NCI-H187 (cell line): Measurements from ENCODE around the gene EPHA10.

Source experiments
- DNase-seq, 2 experiments: peaks; one replicate each; lab custom pipeline; 2025; lab: John Stamatoyannopoulos, UW

Gene EPHA10

GRCh38 chr1:37734629-37735591 lies 30.0 kb downstream of the EPHA10 start:
- DNase-seq: no peak

GRCh38 chr1:37732111-37732780 lies 32.7 kb downstream of the EPHA10 start:
- DNase-seq: no peak

- no peak for DNase-seq
Observed at GRCh38 chr1:37731312-37732019, 33.5 kb downstream of the EPHA10 start.

GRCh38 chr1:37730376-37730775 lies 34.5 kb downstream of the EPHA10 start:
- DNase-seq: no peak

- DNase-seq: no peak
Observed at GRCh38 chr1:37728416-37728815, 36.5 kb downstream of the EPHA10 start.

- no peak for DNase-seq
Observed at GRCh38 chr1:37726751-37727585, 38.0 kb downstream of the EPHA10 start.

- DNase-seq: no peak
Observed at GRCh38 chr1:37725851-37726613, 38.9 kb downstream of the EPHA10 start.

- no peak for DNase-seq
Observed at GRCh38 chr1:37724575-37724974, 40.3 kb downstream of the EPHA10 start.

GRCh38 chr1:37723390-37724078 lies 41.4 kb downstream of the EPHA10 start:
- no peak for DNase-seq

GRCh38 chr1:37723072-37723389 lies 41.9 kb downstream of the EPHA10 start:
- DNase-seq: no peak

GRCh38 chr1:37722181-37723071 lies 42.5 kb downstream of the EPHA10 start:
- DNase-seq: no peak

GRCh38 chr1:37721565-37721964 lies 43.4 kb downstream of the EPHA10 start:
- no peak for DNase-seq

- no peak for DNase-seq
Observed at GRCh38 chr1:37720231-37721130, 44.4 kb downstream of the EPHA10 start.

GRCh38 chr1:37719572-37720195 lies 45.2 kb downstream of the EPHA10 start:
- DNase-seq: no peak

GRCh38 chr1:37718901-37719571 lies 45.9 kb downstream of the EPHA10 start:
- DNase-seq: no peak

- no peak for DNase-seq
Observed at GRCh38 chr1:37718181-37718900, 46.6 kb downstream of the EPHA10 start.

- DNase-seq: no peak
Observed at GRCh38 chr1:37717631-37718030, 47.3 kb downstream of the EPHA10 start.
